ENCODE results near the gene APBB1IP.
"Not testable (repeated sequence)": the region's sequence is repeated elsewhere in the genome, so short reads cannot be mapped to it uniquely, and the experiment has no call there.

Gene APBB1IP, protein sequence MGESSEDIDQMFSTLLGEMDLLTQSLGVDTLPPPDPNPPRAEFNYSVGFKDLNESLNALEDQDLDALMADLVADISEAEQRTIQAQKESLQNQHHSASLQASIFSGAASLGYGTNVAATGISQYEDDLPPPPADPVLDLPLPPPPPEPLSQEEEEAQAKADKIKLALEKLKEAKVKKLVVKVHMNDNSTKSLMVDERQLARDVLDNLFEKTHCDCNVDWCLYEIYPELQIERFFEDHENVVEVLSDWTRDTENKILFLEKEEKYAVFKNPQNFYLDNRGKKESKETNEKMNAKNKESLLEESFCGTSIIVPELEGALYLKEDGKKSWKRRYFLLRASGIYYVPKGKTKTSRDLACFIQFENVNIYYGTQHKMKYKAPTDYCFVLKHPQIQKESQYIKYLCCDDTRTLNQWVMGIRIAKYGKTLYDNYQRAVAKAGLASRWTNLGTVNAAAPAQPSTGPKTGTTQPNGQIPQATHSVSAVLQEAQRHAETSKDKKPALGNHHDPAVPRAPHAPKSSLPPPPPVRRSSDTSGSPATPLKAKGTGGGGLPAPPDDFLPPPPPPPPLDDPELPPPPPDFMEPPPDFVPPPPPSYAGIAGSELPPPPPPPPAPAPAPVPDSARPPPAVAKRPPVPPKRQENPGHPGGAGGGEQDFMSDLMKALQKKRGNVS

GRCh38 chr10:26437637-26438461, at the start of gene APBB1IP:
TSS of gene APBB1IP (plus strand) at chr10:26438341. CDS start at chr10:26492327, 53,986 bp downstream.
- FAIRE-seq, result no peak

- no peak for FAIRE-seq
Observed at GRCh38 chr10:26389533-26389932, 48.6 kb upstream of the APBB1IP start.

- no peak for FAIRE-seq
Observed at GRCh38 chr10:26391701-26392695, 46.1 kb upstream of the APBB1IP start.

GRCh38 chr10:26398353-26398752, 39.8 kb upstream of the APBB1IP start:
- not testable (repeated sequence) for FAIRE-seq

- FAIRE-seq, result no peak
Observed at GRCh38 chr10:26407406-26407969, 30.7 kb upstream of the APBB1IP start.

DNA sequence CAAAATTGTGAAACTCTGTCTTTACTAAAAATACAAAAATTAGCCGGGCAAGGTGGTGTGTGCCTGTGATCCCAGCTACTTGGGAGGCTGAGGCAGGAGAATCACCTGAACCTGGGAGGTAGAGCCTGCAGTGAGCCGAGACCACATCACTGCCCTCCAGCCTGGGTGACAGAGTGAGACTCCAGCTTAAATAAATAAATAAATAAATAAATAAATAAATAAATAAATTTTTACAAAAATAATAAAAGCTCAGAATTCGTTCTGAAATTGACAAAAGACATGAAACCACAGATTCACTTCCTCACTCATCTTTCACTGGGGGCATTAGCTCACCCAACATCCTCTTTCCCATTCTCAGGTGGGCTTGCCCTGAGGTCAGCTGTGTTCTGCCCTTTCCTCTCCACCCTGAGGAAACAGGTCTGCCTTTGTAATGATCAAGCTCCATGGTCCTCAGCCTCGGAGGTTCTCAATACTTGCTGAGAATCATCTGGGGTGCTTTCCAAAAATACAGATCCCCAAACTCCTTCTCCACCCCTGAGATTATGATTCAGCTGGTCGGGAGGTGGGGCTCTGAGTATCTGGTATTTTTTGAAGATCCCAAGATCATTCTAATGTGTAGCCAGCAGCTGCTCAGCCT, 29.2 kb upstream of the APBB1IP start:
- FAIRE-seq, result no peak

DNA sequence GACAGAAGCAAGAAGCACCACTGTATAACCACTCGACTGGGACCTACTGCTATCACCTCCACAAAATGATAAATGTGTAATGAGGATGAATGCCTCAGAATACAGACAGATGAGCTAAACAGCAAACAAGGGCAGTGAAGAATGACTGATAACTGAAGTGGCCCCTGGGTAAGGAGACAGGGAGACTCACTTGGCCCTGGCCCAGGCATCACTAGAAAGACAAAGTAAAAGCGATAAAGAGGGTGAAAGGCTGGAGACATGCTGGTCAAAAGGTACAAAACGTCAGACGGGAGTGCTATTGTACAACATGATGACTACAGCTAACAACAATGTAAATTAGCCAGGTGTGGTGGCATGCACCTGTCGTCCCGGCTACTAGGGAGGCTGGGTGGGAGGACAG, 27.8 kb upstream of the APBB1IP start:
- no peak for FAIRE-seq

DNA sequence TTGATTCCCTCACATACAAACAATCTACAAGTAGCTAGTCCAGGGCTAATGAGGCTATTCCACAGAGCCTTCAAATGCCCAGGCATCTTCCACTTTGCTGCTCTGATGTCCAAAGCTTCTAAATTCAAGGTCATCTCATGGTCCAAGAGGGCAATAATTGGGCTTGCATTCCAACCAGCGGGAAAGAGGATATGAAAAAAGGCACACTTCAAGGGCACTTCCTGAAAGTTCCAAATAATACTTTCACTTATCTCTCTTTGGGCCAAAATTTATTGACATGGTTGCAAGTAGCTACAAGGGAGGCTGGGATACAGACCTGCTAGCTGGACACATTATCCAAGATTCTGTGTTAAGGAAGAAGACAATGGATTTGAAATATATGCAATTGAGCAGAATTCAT, 25.2 kb upstream of the APBB1IP start:
- no peak for FAIRE-seq

DNA sequence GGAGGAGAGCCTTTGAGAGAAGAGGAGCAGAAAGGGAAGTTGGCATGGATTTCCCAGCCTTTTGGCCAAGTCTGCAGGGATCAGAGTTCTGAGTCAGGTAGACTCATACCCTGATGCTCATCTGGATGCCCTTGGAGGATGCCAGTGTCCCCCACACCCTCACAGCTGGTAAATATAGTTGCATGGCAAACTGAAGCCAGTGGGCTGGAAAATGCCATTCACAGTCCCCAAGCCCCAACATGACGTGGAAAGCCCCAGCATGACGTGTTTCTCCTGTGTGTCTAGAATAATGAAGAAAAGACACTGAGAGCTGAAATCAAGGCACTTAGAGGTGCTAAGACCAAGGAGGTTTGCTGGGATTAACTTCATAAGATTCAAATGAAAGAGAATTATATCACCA, 24.8 kb upstream of the APBB1IP start:
- no peak for FAIRE-seq

- FAIRE-seq, result no peak
Observed at GRCh38 chr10:26417136-26417535, 21.0 kb upstream of the APBB1IP start.

DNA sequence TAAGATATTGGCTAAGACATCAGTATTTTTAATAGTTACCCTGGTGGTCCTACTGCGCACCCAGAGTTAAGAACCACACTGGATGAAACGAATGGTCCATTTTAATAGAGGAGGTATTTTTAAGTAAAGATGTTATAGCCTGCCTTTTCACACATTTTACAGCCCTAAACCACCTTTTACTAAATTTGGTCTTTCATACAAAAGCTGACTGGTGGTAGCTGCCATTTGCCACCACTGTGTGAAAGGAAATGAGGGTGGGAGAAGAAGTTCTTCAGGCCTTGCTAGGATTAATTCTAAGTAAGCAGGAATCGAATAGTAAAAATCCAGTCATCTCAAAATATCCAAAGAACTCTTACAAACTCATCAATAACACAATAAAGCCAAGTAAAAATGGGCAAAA, 15.2 kb upstream of the APBB1IP start:
- FAIRE-seq, result no peak

DNA sequence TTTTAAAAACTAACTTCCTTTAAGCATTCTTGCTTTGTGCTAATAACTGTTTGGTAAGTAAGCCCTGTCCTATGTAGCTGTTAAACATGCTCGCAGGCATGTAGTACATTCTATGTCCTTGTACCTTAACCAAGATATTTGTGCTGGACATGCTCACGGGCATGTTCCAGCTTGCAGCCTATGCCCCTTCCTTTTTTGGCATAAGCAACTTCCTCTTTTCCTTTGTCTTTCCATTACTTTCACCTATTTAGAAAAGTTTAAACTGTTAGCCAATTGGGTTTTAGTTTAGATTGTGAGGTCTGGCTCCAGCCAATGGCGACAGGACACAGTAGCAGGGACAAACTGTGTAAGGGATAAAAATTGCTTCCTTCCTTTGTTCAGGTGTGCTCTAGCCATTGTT, 14.4 kb upstream of the APBB1IP start:
- FAIRE-seq, result no peak

- FAIRE-seq, result no peak
Observed at GRCh38 chr10:26430641-26431163, 7.4 kb upstream of the APBB1IP start.

DNA sequence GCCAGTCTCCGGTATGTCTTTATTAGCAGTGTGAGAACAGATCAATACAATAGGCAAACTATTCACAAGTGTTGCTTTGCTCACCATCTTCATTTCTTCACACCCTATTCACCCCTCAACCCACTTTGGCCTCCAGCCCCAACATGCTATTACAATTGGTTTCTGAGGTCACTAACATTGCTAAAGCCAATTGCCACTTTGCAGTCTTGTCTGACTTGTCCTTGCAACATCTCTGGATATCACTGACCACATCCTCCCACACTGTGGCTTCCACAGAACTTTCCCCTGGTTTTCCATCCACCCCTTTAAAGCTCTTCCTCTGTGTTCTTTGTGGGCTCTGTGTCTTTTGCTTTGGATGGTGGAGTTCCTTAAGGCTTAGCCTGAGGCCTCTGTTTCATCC, 5.2 kb upstream of the APBB1IP start:
- FAIRE-seq, result no peak

- FAIRE-seq, result no peak
Observed at GRCh38 chr10:26435852-26436251, 2.3 kb upstream of the APBB1IP start.

DNA sequence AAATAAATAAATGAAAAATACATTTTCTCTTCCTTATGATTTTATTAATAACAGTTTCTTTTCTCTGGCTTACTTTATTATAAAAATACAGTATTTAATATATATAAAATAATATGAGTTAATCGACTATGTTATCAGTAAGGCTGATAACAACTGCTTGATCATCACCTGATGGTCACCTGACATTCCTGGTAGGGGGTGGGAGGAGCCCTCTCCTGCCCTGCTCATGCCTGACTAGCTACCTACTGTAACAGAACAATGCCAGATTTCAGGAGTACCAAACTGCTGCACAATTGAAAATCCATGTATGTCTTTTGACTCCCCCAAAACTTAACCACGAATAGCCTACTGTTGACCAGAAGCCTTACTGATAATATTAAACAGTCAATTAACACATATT, 1.3 kb upstream of the APBB1IP start:
- FAIRE-seq, result no peak

DNA sequence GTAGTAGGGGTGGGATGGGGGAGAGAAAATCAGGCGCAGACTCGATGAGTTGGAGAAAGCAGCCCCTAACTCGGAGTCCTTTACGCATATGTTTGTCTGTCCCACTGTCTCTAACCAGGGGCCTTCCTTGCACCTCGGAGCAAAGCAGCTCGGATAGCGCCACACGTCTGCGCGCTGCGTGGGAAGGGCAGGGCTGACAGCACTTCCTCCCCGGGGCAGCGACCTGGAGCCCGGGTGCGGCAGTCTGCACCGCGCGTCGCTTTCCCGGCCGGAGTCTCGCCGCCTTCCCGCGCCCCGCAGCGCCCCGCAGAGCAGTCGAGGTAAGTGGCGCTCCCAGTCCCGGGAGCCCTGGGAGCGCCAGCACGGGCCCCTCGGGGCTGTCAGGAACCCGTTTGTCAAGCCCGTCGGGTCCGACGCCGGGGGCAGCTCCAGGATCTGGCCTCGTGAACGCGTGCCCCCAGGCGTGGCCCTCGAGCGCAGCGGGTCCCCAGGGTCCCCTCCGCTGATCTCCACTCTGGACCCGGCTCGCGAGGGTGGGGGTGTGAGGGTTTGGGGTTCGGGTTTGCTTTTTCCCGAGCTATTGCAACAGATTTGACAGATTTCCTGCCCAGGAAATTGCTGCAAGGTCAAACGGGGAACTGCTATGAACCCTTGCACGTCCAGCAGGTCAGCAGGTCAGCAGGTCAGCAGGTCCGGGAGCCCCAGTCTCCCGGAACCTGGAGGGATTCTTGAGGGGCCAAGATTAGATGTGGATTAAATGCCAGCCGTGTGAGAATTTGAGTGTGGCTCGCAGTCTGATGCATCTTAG, 597 bp downstream of the APBB1IP start:
- no peak for FAIRE-seq

GRCh38 chr10:26439406-26440087, 1.4 kb downstream of the APBB1IP start:
- no peak for FAIRE-seq

DNA sequence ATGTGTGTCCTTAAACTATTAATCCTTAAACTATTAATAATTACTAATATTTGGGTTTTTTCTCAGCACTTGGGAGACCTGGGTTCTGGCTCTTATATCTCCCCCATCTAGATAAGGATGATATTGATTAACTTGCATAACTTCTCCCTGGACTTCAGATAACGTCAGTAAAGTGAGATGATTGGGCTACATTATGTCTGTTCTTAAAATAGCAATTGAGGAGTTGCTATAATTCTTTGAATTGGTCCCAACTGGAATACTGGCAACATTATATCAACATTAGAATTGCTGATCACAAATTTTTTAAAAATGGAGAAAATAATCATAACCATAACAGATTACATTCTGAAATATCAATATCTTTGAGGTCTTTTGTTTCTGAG, 1.9 kb downstream of the APBB1IP start:
- no peak for FAIRE-seq
